ENCODE measurements around the gene IGF2R. TPM values are rescaled to one million over a fixed set of nuclear protein-coding genes. Genes with fewer than 3 reads are reported as not detected.

IGF2R gene
- total RNA-seq, 1 donor from 2014 or later, result 35.1 TPM

GRCh38 chr6:160060221-160060620, 91.3 kb downstream of the IGF2R start:
- no peaks in the 10 kb centered on the region for H3K79me2 ChIP-seq (ENCODE audit: low read depth)
- Mint-ChIP-seq H3K4me1 (no peaks in the 10 kb centered on the region), H3K9me3 (no peaks in the 10 kb centered on the region), H3K4me3 (no peak overlapping the region), H3K27ac (no peak overlapping the region), H3K36me3 (peaks cover 40% of the 10 kb centered on the region), H3K27me3 (ENCODE audit: insufficient read depth, low read depth) (peaks cover 5% of the 10 kb centered on the region)
- no peak overlapping the region for H3K9ac ChIP-seq
- no peaks in the 10 kb centered on the region for H3F3A ChIP-seq (ENCODE audit: low read depth)
- no peaks in the 10 kb centered on the region for H3K27me3 ChIP-seq
- no peaks in the 10 kb centered on the region for H3K4me1 ChIP-seq
- H3K4me2 ChIP-seq, result no peak overlapping the region
- no peak for TF ChIP-seq EZH2phosphoT487 (IDR thresholded peaks at IDR 0.05)
- no peak for TF ChIP-seq EZH2 (IDR thresholded peaks at IDR 0.05)
- H3K36me3 ChIP-seq, result no peaks in the 10 kb centered on the region
- H4K20me1 ChIP-seq (ENCODE audit: low read depth), result no peaks in the 10 kb centered on the region
- no peak for DNase-seq (ENCODE audit: low spot score)
- H3K27ac ChIP-seq, result no peak overlapping the region
- no peak overlapping the region for H2AFZ ChIP-seq (replicated peaks)
- H3K9me3 ChIP-seq (ENCODE audit: low read depth), result no peaks in the 10 kb centered on the region
- H3K4me3 ChIP-seq, result no peak overlapping the region

- H3K4me1 ChIP-seq, result no peaks in the 10 kb centered on the region
- no peak overlapping the region for H3K27ac ChIP-seq
- no peak overlapping the region for H2AFZ ChIP-seq (replicated peaks)
- H3K27ac Mint-ChIP-seq, result no peak overlapping the region
- no peaks in the 10 kb centered on the region for H4K20me1 ChIP-seq (ENCODE audit: low read depth)
- H3K9me3 ChIP-seq (ENCODE audit: low read depth), result no peaks in the 10 kb centered on the region
- no peaks in the 10 kb centered on the region for H3F3A ChIP-seq (ENCODE audit: low read depth)
- no peak overlapping the region for H3K4me3 Mint-ChIP-seq
- no peaks in the 10 kb centered on the region for H3K9me3 Mint-ChIP-seq
- DNase-seq (ENCODE audit: low spot score), result no peak
- H3K4me2 ChIP-seq, result no peak overlapping the region
- peaks cover 42% of the 10 kb centered on the region for H3K36me3 Mint-ChIP-seq
- no peak overlapping the region for H3K4me3 ChIP-seq
- no peaks in the 10 kb centered on the region for H3K36me3 ChIP-seq
- TF ChIP-seq EZH2phosphoT487 (IDR thresholded peaks at IDR 0.05), result no peak
- no peak for TF ChIP-seq EZH2 (IDR thresholded peaks at IDR 0.05)
- no peak for TF ChIP-seq CTCF (IDR thresholded peaks at IDR 0.05)
- no peaks in the 10 kb centered on the region for H3K4me1 Mint-ChIP-seq
- H3K27me3 ChIP-seq, result no peaks in the 10 kb centered on the region
- H3K79me2 ChIP-seq (ENCODE audit: low read depth), result no peaks in the 10 kb centered on the region
- H3K9ac ChIP-seq, result no peak overlapping the region
- peaks cover 5% of the 10 kb centered on the region for H3K27me3 Mint-ChIP-seq (ENCODE audit: insufficient read depth, low read depth)
These were observed 92.1 kb downstream of the IGF2R start for GRCh38 chr6:160060920-160061447.

GRCh38 chr6:160063771-160064413, 95.0 kb downstream of the IGF2R start:
- Histone ChIP-seq H3K4me2 (no peak overlapping the region), H3K27me3 (no peaks in the 10 kb centered on the region), H3K36me3 (no peaks in the 10 kb centered on the region), H3K4me3 (no peak overlapping the region), H3K9me3 (ENCODE audit: low read depth) (no peaks in the 10 kb centered on the region), H3K27ac (no peak overlapping the region), H3K4me1 (no peaks in the 10 kb centered on the region), H3K9ac (no peak overlapping the region), H3F3A (ENCODE audit: low read depth) (no peaks in the 10 kb centered on the region), H3K79me2 (ENCODE audit: low read depth) (no peaks in the 10 kb centered on the region), H2AFZ (replicated peaks) (no peak overlapping the region), H4K20me1 (ENCODE audit: low read depth) (no peaks in the 10 kb centered on the region)
- TF ChIP-seq EZH2phosphoT487 (IDR thresholded peaks at IDR 0.05) (no peak), EZH2 (IDR thresholded peaks at IDR 0.05) (no peak), CTCF (IDR thresholded peaks at IDR 0.05) (no peak)
- no peak for DNase-seq (ENCODE audit: low spot score)
- H3K27ac Mint-ChIP-seq, result no peak overlapping the region
- no peaks in the 10 kb centered on the region for H3K4me1 Mint-ChIP-seq
- peaks cover 48% of the 10 kb centered on the region for H3K36me3 Mint-ChIP-seq
- no peak overlapping the region for H3K4me3 Mint-ChIP-seq
- no peaks in the 10 kb centered on the region for H3K27me3 Mint-ChIP-seq (ENCODE audit: insufficient read depth, low read depth)
- H3K9me3 Mint-ChIP-seq, result no peaks in the 10 kb centered on the region

GRCh38 chr6:160065200-160065599, 96.3 kb downstream of the IGF2R start:
- Histone ChIP-seq H3K4me2 (no peak overlapping the region), H2AFZ (replicated peaks) (no peak overlapping the region), H3K27ac (no peak overlapping the region), H3K4me3 (no peak overlapping the region), H3F3A (ENCODE audit: low read depth) (no peaks in the 10 kb centered on the region), H3K79me2 (ENCODE audit: low read depth) (no peaks in the 10 kb centered on the region), H3K4me1 (no peaks in the 10 kb centered on the region), H3K27me3 (no peaks in the 10 kb centered on the region), H3K9me3 (ENCODE audit: low read depth) (no peaks in the 10 kb centered on the region), H3K36me3 (no peaks in the 10 kb centered on the region), H3K9ac (no peak overlapping the region), H4K20me1 (ENCODE audit: low read depth) (no peaks in the 10 kb centered on the region)
- DNase-seq (ENCODE audit: low spot score), result no peak
- Mint-ChIP-seq H3K4me1 (no peaks in the 10 kb centered on the region), H3K27ac (no peak overlapping the region), H3K36me3 (peaks cover 53% of the 10 kb centered on the region), H3K9me3 (no peaks in the 10 kb centered on the region), H3K27me3 (ENCODE audit: insufficient read depth, low read depth) (no peaks in the 10 kb centered on the region), H3K4me3 (no peak overlapping the region)
- TF ChIP-seq EZH2phosphoT487 (IDR thresholded peaks at IDR 0.05) (no peak), CTCF (IDR thresholded peaks at IDR 0.05) (no peak), EZH2 (IDR thresholded peaks at IDR 0.05) (no peak)

Data from neural progenitor cell (in vitro differentiated cells).